GM13977 (cell line): ENCODE results near the gene LRRIQ3.
"Not testable (repeated sequence)": the region's sequence is repeated elsewhere in the genome, so short reads cannot be mapped to it uniquely, and the experiment has no call there.

Experiments
- DNase-seq: peaks from one replicate; pipeline ENCODE4 v3.0.0; 2012; ENCODE audit warnings: low spot score
- in situ Hi-C: fragments of 300-500 bp; cut with MboI; formaldehyde crosslinking; loops from one replicate; pipeline ENCODE4 v1.12.0; 2022; ENCODE audit warnings: low sequenced_read_pairs, low pct_unique_long_range_greater_than_20kb, mixed read lengths, inconsistent platforms; ENCODE audit not compliant: unreplicated experiment
- TF ChIP-seq, protein P1 (sequence below): IDR thresholded peaks from 2 replicates; pipeline ENCODE4 v1.5.1; 2012; ENCODE audit warnings: mild to moderate bottlenecking, control low read depth; ENCODE audit not compliant: insufficient read depth; ENCODE audit errors: extremely low read depth, missing control alignments

LRRIQ3 gene

DNA sequence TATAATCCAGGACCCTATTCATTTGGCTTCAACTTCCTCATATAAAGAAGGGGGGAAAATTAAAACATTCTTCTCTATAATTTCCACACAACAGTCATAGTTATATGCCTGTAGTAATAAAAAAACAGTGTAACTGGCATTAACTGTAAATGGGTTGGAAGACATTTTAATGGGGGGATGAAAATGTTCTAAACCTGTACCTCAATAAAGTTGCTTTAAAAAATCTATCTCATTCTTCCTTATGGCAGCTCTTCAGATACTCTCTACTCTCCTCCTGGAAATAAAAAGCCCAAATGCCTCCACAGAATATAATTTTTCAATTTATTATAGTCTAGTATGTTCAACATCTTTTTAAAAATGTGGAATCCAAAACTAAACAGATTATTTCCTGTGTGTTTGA, 2.6 kb downstream of the LRRIQ3 start:
- TF ChIP-seq, protein P1, sequence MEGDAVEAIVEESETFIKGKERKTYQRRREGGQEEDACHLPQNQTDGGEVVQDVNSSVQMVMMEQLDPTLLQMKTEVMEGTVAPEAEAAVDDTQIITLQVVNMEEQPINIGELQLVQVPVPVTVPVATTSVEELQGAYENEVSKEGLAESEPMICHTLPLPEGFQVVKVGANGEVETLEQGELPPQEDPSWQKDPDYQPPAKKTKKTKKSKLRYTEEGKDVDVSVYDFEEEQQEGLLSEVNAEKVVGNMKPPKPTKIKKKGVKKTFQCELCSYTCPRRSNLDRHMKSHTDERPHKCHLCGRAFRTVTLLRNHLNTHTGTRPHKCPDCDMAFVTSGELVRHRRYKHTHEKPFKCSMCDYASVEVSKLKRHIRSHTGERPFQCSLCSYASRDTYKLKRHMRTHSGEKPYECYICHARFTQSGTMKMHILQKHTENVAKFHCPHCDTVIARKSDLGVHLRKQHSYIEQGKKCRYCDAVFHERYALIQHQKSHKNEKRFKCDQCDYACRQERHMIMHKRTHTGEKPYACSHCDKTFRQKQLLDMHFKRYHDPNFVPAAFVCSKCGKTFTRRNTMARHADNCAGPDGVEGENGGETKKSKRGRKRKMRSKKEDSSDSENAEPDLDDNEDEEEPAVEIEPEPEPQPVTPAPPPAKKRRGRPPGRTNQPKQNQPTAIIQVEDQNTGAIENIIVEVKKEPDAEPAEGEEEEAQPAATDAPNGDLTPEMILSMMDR = no peak
- in situ Hi-C loops = no loop called here
- no peak for DNase-seq

DNA sequence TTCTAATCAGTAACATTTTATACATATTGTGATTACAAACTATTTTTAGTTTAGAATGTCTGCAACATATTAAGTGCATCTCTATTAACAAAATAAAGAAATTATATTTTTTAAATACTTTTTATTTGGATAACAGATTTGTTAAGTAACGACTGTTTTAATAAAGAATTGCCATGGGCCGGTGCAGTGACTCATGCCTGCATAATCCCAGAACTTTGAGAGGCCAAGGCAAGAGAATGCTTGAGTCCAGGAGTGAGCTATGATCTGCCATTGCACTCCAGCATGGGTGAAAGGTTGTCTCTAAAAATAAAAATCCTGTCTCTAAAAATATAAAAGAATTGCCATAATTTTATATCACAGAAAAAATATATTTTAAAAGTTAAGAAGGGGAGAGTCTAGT, 4.1 kb downstream of the LRRIQ3 start:
- TF ChIP-seq, protein P1 = no peak
- in situ Hi-C loops = no loop called here
- DNase-seq = no peak

DNA sequence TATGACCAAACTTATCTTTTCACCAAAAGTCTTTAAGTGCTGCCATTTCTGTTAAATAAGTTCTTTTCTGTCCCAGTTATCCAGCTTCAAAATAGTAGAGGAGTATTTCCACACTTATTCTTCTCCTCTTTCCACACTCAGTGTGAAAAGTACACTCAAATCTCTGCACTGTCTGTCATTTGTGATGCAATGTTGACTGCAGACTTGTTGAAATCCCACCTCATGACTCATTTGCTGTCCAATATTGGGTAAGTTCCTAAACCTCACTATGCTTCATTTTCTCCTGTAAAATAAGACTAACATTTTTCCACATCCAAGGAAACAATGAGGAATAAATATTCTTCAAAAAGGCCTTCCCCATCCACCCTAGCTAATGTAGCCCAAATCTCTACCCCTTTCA, 17.5 kb downstream of the LRRIQ3 start:
- in situ Hi-C loops = no loop called here
- DNase-seq = no peak
- TF ChIP-seq, protein P1 = no peak

DNA sequence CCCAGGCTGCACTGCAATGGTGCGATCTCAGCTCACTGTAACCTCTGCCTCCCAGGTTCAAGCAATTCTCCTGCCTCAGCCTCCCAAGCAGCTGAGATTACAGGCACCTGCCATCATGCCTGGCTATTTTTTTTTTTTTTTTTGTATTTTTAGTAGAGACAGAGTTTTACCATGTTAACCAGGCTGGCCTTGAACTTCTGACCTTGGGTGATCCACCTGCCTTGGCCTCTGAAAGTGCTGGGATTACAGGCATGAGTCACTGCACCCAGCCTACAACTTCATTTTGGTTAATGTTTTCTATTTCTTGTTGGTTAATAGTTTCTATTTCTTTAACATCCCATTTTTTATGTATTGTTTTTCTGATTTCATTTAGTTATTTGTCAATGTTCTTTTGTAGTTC, 23.6 kb downstream of the LRRIQ3 start:
- DNase-seq, in situ Hi-C loops: not testable (repeated sequence)

DNA sequence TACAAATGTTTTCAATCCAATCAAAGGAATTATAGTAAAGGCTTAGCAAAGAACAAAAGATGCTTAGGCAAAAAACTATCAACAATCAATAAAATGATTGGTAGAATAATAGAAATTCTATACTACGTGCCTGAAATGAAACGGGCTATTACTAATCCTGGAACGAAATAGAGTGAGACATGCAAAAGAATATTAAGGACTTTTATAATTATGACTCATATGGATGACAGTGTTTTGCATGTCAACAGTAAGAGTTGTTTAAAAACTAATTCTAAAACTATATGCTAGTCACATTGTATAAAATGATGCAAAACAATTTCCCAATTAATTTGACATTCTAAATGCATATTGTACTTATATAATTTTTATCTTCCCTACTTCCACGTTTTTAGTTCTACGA, 35.6 kb downstream of the LRRIQ3 start:
- in situ Hi-C loops = no loop called here

DNA sequence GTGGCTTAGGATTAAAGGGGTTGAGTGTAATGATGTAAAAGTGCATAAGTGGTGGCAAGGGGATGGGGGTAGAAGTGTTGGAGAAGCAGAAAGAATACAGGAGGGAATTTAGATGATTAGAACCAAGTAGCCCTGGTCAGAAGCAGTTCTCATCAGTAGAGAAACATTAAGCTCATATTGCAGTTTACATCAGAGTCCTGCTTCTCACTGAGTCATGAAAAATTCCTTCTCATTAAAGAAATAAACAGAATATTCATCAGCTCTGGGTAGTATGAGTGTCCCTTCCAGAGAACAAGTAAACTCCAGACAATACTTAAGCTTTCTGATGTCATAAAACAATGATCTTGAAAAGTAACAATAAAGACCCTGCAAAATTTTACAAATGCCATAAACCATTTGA, 36.5 kb downstream of the LRRIQ3 start:
- TF ChIP-seq, protein P1 = no peak
- no peak for DNase-seq
- in situ Hi-C loops = no loop called here

More for the DNA sequence above, 35.6 kb downstream of the LRRIQ3 start:
- no peak for DNase-seq
- TF ChIP-seq, protein P1 = no peak

DNA sequence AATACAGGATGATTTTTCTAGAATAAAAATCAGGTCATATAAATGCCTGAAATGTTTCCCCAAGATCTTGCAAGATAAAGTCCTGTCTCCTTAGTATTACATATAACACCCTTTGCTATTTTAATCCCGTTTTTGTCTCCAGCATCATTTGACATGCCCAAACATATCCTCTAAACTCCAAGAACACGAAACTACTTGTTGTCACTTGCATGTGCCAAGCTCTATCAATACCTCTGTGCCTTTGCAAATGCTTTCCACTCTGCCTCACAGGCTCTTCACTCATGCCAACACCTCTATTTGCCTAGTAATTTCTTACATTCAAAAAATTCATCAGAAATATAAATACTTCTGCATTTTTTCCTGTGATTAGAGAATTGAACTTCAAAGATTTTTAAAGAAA, 37.9 kb downstream of the LRRIQ3 start:
- in situ Hi-C loops = no loop called here
- TF ChIP-seq, protein P1 = no peak
- DNase-seq = no peak
